HG03060 (cell line): ENCODE data around the gene ABTB2.

Source experiments
- ATAC-seq: cut with Tn5 transposase; IDR thresholded peaks from one replicate; pipeline ENCODE4 v1.9.1; 2021; ENCODE audit warnings: low read depth, moderate number of reproducible peaks; ENCODE audit not compliant: unreplicated experiment

ABTB2 gene

DNA sequence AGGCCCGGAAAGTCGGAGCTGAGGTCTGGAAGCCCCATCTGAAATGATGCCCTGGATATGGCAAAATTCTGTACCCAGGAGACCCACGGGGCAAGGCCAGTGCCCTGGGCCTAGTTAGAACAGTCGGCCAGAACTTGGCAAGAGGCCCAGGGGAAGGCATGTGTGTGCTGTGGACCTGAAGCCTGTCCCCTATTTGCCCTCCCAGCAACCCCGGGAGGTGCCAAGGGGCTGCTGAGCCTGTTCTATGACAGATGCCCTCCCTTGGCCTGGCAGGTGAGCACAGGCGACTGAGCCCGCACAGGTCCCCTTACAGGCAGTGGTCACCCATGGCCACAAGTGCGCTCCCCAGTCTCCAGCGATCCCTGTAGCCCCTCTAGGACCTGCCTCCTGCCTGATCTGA lies 200.6 kb downstream of the ABTB2 start:
- no peak for ATAC-seq

- ATAC-seq = no peak
These were observed 202.1 kb downstream of the ABTB2 start for GRCh38 chr11:34155757-34156062.

DNA sequence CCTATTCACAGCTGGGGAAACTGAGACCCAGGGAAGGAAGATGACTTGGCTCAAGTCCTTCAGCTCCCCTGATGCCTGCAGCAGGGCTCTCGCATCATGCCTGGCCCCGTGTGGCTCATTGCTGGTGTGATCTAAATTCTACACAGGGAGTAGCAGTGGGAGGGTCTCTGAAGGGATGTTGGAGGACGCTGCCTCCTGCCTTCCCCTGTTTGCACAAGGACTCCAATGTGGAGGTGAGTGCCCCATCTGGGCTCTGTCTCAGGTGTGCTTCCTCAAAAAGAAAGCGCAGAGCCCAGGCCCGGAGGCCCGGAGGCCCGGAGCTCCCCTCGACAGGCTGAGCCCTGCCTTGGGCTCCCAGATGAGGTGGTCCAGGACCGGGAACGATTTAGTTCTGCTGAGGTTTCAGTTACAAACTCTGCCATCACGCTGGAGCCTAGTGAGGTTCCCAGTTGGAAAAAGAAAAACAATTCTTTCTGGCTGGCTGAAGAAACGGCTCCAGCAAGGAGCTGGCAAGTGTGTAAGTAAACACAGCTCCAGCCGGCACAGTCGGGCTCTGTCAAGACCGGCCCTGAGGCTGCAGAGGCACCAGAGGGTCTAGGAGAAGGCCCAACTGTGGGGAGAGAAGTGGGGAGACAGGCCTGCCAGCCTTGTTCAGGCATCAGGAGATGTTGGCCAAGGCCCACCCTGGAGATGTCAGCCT lies 202.6 kb downstream of the ABTB2 start:
- ATAC-seq = no peak

GRCh38 chr11:34154059-34154875 lies 203.5 kb downstream of the ABTB2 start:
- peak; percentile 41 for ATAC-seq

DNA sequence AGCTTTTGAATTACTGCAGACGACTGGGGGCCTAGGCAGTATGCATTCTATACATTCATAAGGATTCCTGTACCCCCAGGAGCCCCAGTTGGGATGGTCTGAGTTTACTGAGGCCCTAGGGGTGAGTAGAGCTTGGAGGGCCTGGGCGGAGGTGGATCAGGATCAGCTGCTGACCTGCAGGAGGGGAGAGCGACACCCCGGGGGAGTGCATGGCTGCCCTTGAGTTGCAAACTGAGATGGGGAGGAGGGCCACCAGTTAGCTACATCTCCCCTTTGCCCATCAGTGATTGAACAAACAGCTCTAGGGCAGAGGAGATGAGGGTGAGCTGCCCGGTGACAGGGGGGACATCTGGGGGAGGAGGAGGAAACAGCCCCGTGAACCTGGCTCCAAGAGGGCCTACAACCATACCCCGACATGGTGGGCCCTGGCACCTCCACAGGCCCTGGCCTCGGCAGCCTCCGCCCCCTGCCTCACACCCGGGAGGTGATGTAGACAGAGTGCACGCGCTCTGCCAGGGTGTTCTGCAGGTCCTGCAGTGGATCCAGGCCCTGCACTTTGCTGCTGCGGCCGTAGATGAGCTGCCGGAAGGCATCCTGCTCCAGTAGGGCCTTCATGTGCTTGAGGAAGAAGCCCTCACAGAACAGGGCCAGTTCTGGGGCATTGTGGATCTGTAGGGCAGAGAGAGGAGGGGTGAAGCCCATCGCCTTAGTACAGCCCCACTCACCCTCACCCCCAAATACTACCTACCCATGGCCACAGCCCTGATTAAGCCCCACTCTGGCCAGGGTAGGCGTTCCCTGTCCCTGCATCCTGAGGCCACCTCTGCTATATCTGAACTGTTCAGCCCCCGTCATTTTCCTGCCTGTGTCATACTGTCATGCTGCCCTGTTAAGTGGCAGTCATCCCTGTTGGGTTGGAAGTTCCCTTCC lies 205.6 kb downstream of the ABTB2 start:
- no peak for ATAC-seq

- no peak for ATAC-seq
These were observed 206.6 kb downstream of the ABTB2 start for GRCh38 chr11:34151166-34151565.

- no peak for ATAC-seq
These were observed 207.2 kb downstream of the ABTB2 start for GRCh38 chr11:34150494-34151151.

GRCh38 chr11:34149786-34150185 lies 208.0 kb downstream of the ABTB2 start:
- ATAC-seq = no peak

DNA sequence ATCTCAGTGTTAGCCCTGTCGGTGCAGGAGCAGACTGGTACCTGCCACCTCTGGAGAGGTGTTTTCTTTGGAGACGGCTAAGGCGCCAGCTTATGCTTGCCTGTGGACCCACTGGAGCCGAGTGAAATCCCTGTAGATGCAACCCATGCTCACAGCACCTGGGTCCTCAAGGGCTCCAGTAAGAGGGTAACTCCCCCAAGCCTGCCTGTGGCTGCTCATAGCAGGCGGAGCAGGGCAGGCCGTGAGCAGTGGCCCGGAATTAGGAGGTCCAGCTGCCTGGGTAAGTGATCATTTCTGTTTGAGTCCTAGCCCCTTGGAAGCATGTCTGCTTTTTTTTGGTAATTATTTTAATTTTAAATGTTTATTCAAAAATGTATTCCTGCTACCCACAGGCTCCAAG lies 208.5 kb downstream of the ABTB2 start:
- ATAC-seq = no peak

- no peak for ATAC-seq
These were observed 209.2 kb downstream of the ABTB2 start for GRCh38 chr11:34148504-34149165.

DNA sequence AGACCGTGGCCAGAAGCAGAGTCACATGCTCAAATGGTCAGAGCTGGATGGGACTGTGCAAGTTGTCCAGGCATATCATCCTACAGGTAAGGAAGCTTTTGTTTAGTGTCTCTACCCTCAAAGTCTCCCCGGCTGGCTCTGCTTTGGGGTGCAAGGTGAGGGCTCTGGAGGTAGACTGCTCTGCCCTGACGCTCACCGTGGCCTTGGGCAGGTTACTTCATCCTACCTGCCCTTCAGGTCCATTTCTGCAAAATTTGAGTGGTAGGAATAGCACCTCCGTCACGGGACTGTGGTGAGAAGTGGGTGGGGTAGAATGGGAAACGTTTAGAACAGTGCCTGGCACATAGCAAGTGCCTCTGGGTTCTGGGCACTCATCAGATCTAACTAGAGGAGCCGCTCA lies 210.2 kb downstream of the ABTB2 start:
- no peak for ATAC-seq

DNA sequence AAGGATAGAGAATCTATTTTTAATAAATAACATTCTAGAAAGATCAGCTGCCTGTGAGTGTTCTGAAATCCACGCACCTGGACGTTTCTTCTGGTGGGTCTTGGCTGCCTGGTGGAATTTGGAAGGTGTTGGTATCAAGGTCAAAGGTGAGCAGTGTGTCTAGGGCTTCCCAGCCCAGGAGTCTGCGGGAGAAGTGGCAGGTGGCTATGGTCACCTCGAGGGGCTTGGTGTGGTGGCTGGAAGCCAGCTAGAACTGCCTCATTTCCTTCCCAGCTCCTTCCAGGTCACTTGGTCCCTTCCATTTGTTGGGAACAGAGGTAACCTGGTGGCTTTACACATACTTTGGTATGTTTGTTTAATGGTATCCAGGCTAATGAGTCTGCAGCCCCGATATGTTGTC lies 210.9 kb downstream of the ABTB2 start:
- ATAC-seq = no peak

DNA sequence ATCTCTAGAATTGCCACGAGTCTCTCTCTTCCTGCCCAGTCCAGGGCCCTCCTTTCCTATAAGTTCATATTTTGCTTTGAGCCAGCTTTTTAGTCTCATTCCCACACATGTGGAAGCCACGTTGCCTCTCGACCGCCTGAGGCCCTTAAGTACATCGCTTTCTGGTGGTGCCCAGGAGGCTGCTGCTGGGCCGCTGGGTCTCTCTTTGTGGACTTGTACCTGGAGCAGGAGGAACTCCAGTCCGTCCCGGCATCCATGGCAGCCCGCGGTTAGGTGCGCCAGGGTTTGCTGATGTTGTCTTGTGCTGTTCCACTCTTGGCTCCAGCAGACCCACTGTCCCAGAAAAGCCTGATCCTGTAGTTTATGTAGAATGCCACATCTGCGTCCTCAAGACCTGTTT lies 211.4 kb downstream of the ABTB2 start:
- no peak for ATAC-seq

- ATAC-seq = no peak
These were observed 211.9 kb downstream of the ABTB2 start for GRCh38 chr11:34145847-34146381.

DNA sequence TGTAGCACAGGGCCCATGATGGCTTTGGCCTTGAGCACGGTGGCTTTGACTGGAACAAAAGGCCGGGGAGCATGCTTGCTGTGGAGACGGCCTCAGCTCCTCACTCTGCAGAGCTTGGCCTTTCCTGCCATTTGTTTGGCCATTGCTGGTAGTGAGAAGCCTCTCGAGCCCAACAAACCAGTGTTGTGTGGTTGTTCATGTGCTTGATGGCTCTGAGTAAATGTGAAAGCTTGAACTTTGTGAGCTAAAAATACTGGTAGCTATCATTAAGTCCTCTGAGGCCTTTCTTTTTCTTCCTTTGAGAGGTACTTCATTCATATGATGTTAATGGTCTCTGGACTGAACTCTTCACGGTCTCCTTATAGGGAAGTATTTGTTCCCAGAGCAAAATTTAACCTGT lies 212.7 kb downstream of the ABTB2 start:
- ATAC-seq = no peak

DNA sequence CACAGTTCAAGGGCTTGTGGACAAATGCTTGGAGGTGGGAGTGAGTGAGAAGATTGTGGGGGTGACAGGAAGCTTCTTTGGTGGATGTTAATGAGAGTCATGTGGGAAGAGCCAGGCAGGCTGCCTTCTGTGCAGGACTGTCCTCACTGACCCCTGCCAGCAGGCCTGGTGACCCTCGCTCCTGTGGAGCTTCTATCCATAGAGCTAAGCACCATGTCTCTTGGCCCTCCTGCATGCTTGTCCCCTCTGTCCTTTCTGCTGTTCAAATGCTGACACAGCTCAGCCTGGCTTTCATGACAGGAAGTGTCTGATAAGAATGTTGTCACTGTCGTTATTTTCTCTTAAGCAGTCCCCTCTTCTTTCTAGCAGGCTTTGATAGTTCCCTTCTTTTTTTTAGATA lies 214.8 kb downstream of the ABTB2 start:
- no peak for ATAC-seq

GRCh38 chr11:34140149-34140548 lies 217.7 kb downstream of the ABTB2 start:
- ATAC-seq = no peak

- ATAC-seq = no peak
These were observed 218.5 kb downstream of the ABTB2 start for GRCh38 chr11:34139346-34139745.

DNA sequence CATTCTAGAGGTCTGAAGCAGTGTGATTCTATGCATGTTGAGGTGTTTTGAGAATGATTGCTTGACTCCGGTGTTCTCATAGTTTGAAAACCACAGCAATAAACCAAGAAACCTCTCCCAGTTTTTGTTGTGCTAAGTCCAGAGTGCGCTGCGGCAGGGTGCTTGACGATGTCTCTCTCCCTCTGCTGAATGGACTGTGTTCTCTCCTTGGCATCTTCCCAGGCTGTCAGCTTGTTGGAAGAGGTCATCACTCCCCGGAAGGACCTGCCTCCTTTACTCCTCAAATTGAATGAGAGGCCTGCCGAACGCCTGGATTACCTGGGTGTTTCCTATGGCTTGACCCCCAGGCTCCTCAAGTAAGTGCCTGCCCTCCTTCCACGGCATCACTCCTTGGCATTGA lies 221.4 kb downstream of the ABTB2 start:
- no peak for ATAC-seq

DNA sequence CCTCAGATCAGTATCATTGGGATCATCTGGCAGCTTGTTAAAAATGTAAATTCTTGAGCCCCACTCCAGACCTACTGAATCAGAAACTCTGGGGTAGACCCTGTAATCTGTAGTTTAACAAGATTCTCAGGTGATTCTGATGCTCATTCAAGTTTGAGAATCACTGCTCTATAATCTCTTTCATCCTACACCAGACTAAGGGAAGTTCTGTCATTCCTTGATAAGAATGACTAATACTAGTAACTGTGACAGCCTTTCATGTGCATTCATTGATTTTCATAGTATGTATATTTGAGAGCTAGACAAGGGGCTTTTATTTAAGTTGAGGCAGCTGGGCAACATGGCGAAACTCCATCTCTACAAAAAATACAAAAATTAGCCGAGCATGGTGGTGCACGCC lies 222.4 kb downstream of the ABTB2 start:
- no peak for ATAC-seq
